GM12873 (cell line): ENCODE data around the gene DGKD.

Experiments
- CTCF ChIP-seq: IDR thresholded peaks from 2 replicates; pipeline ENCODE4 v1.5.1; 2012; ENCODE audit warnings: low read depth, mild to moderate bottlenecking, moderate library complexity, low read length, control low read depth; ENCODE audit not compliant: insufficient read depth; ENCODE audit errors: missing control alignments

DGKD gene

GRCh38 chr2:233369897-233370685, 15.8 kb downstream of the DGKD start:
- TF ChIP-seq CTCF, result no peak

DNA sequence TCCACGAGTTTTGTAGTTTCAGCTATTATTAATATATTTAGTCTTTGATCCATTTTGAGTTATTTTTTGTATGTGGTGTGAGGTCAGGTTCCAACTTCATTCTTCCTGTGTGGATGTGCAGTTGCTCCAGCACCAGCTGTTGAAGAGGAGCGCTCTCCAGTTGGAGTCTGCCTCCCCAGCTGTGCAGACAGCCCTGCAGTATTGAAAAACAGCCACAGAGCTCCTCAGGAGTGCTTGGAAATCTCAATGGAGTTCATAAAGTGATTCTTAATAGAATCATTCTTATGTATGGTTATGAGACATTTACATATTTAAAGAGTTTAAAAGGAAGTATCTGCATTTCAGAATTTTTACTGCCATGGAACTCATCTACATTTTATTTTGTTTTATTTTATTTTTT, 17.3 kb downstream of the DGKD start:
- TF ChIP-seq CTCF, result no peak

DNA sequence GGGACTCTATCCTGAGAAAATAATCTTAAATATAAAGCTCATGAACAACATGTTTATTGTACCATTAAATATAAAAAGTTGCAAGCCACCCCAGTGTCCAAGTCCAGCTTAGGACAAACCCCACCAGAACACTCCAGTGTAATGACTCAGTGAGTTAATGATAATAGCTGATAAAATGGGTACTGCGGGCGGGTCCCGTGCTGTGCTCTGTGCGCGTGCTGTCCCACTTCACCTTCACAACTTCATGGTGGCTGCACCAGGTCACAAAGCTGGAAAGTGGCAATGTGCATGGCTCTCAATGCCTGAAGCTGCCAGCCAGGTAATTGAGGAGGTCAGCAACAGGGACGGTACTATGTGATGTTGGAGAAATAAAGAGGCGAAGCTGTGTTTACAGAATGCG, 18.6 kb downstream of the DGKD start:
- no peak for TF ChIP-seq CTCF

GRCh38 chr2:233373316-233373715, 19.0 kb downstream of the DGKD start:
- TF ChIP-seq CTCF, result no peak

- TF ChIP-seq CTCF, result no peak
These were observed 21.4 kb downstream of the DGKD start for GRCh38 chr2:233375490-233376314.

- TF ChIP-seq CTCF, result no peak
These were observed 24.7 kb downstream of the DGKD start for GRCh38 chr2:233379034-233379433.

GRCh38 chr2:233379441-233379840, 25.1 kb downstream of the DGKD start:
- TF ChIP-seq CTCF, result no peak
